Kidney (tissue), 22 donors: ENCODE results near the gene TRIM63. TPM values are rescaled to one million over a fixed set of nuclear protein-coding genes. Genes with fewer than 3 reads are reported as not detected.

ENCODE experiments used
- DNase-seq, 5 donors: peaks; one replicate each; pipeline ENCODE4 v3.0.0-alpha.2; 2013 to 2020
- FAIRE-seq: peaks from 2 replicates; lab custom pipeline; 2012; peaks lifted over from hg19 to GRCh38; lab: Jason Lieb, UNC
- H3K27ac ChIP-seq, 2 donors: one replicate each; pipeline ENCODE4 v1.7.0; 2013; ENCODE audit warnings: low read depth in 2 of 2, low read length in 2 of 2, inconsistent platforms in 1 of 2
- H3K27me3 ChIP-seq: one replicate; pipeline ENCODE4 v1.7.1; 2013; ENCODE audit warnings: low read length, inconsistent platforms; ENCODE audit not compliant: control insufficient read depth, insufficient read depth
- H3K36me3 ChIP-seq, 3 donors: one replicate each; pipeline versions ENCODE4 v1.7.0 to v1.7.1; 2013; ENCODE audit warnings: low read length in 3 of 3, control low read depth in 1 of 3, inconsistent platforms in 1 of 3; ENCODE audit not compliant: insufficient read depth in 3 of 3, control insufficient read depth in 2 of 3
- H3K4me1 ChIP-seq, 3 donors: one replicate each; pipeline versions ENCODE4 v1.7.0 to v1.7.1; 2013; ENCODE audit warnings: low read length in 3 of 3, inconsistent platforms in 1 of 3, low read depth in 1 of 3; ENCODE audit not compliant: control insufficient read depth in 2 of 3, insufficient read depth in 2 of 3
- H3K4me3 ChIP-seq, 3 donors: one replicate each; pipeline versions ENCODE4 v1.7.0 to v1.8.1; 2013; ENCODE audit warnings: low read length in 3 of 3, control low read depth in 1 of 3, inconsistent platforms in 1 of 3
- H3K9ac ChIP-seq, 3 donors: one replicate each; pipeline versions ENCODE4 v1.7.0 to v1.7.1; 2013; ENCODE audit warnings: low read length in 3 of 3, control low read depth in 1 of 3, inconsistent platforms in 1 of 3
- H3K9me3 ChIP-seq, 3 donors: one replicate each; pipeline versions ENCODE4 v1.7.0 to v1.7.1; 2013; ENCODE audit warnings: low read length in 3 of 3, control low read depth in 1 of 3, inconsistent platforms in 1 of 3; ENCODE audit not compliant: control insufficient read depth in 2 of 3, insufficient read depth in 1 of 3
- intact Hi-C: fragments of 100-400 bp; cut with DNase I; formaldehyde crosslinking; loops from one replicate; pipeline ENCODE4 v1.11.1; 2022
- long read RNA-seq, 10 donors: library from polyadenylated mRNA in 1 of 10; unstranded in 1 of 10; transcript quantifications; one replicate each; pipeline ENCODE4 v2.0.0 and lab custom pipeline, GENCODE V29; 2021 to 2026
- polyA plus RNA-seq: library from polyadenylated mRNA; stranded (reverse); fragments of 350-450 nt; fragmentation: Illumina TruSeq; extraction: RNeasy Lipid Tissue Mini Kit (QIAGEN cat#74804); gene quantifications from one replicate; pipeline ENCODE4 v1.2.3, GENCODE V29; 2014; ENCODE audit warnings: low read depth, low replicate concordance; ENCODE audit not compliant: insufficient read depth
- total RNA-seq: library from RNA; stranded (reverse); fragmentation: NEBNext Ultra II Directional; extraction: Animal tissue kit (Norgen Biotek cat#: 25700); gene quantifications from one replicate; pipeline ENCODE4 v1.2.1, GENCODE V29; 2021
- TF ChIP-seq, protein P1 (sequence below): IDR thresholded peaks from 3 replicates; pipeline ENCODE4 v1.5.1; 2012; ENCODE audit warnings: mild to moderate bottlenecking, moderate library complexity, borderline replicate concordance; ENCODE audit not compliant: insufficient read depth; ENCODE audit errors: extremely low read depth
- donor health status: control.
- donor health status: control.
- donor health status: control.
- donor health status: control.
- donor health status: control.
- donor health status: DM: yes; HTN: yes; CAD: no.
- donor health status: Normal renal cell carcinoma (clear cell type).

TRIM63 gene
- total RNA-seq = 0.82 TPM
- 3.3 TPM for polyA plus RNA-seq
- long read RNA-seq, donor 1 = 0 reads
- long read RNA-seq, donor 2 = 0 reads
- long read RNA-seq, donor 3 = 0 reads
- long read RNA-seq, donor 4 = 0 reads
- long read RNA-seq, donor 5 = 0 reads
- long read RNA-seq, donor 6 = 0 reads
- long read RNA-seq, donor 7 = 0 reads
- long read RNA-seq, donor 8 = 0 reads
- long read RNA-seq, donor 9 = 0 reads
- long read RNA-seq, donor 10 = 0 reads

DNA sequence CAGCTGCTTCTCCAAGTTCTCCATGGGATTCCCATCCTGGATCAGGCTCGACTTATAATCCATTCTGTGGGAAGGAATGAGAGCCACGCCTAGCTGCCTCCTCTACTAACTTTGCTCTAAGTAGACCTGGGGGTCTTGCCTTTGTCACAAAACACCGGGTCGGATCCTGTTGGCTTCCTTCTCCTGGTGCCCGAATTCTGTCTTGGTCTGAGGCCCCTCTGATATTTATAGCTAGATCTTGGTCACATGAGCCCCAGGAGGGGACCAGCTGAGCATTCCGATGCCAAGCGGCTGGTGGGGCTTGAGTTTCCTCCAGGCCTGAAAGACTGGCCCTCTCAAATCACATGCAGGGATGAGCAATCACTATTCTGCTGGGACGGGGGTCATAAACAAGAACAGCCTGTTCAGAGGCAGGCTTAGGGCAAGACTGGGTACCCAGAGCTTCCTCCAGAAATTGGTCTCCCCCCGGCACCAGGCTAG lies at the start of gene TRIM63:
Gene TRIM63, minus strand, starts transcription at position 199 of the 480 bp plus-strand sequence. Its CDS starts 136 bp downstream, at position 63.
- H3K4me1 ChIP-seq = peaks cover 0 to 2% (median 0%) of the 10 kb centered on the region in 3 donors
- TF ChIP-seq, protein P1, sequence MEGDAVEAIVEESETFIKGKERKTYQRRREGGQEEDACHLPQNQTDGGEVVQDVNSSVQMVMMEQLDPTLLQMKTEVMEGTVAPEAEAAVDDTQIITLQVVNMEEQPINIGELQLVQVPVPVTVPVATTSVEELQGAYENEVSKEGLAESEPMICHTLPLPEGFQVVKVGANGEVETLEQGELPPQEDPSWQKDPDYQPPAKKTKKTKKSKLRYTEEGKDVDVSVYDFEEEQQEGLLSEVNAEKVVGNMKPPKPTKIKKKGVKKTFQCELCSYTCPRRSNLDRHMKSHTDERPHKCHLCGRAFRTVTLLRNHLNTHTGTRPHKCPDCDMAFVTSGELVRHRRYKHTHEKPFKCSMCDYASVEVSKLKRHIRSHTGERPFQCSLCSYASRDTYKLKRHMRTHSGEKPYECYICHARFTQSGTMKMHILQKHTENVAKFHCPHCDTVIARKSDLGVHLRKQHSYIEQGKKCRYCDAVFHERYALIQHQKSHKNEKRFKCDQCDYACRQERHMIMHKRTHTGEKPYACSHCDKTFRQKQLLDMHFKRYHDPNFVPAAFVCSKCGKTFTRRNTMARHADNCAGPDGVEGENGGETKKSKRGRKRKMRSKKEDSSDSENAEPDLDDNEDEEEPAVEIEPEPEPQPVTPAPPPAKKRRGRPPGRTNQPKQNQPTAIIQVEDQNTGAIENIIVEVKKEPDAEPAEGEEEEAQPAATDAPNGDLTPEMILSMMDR = no peak
- no peak within 1 kb of the TSS for H3K9ac ChIP-seq
- H3K36me3 ChIP-seq = no peaks in the 10 kb centered on the region
- no peaks in the 10 kb centered on the region for H3K9me3 ChIP-seq
- H3K27me3 ChIP-seq = no peaks in the 10 kb centered on the region
- FAIRE-seq (no peak), DNase-seq (peak in 4 of 5 donors; percentile 51 to 76 (median 65))
- no peak within 1 kb of the TSS for H3K4me3 ChIP-seq
- intact Hi-C loops = no loop called here
- no peak within 1 kb of the TSS for H3K27ac ChIP-seq

DNA sequence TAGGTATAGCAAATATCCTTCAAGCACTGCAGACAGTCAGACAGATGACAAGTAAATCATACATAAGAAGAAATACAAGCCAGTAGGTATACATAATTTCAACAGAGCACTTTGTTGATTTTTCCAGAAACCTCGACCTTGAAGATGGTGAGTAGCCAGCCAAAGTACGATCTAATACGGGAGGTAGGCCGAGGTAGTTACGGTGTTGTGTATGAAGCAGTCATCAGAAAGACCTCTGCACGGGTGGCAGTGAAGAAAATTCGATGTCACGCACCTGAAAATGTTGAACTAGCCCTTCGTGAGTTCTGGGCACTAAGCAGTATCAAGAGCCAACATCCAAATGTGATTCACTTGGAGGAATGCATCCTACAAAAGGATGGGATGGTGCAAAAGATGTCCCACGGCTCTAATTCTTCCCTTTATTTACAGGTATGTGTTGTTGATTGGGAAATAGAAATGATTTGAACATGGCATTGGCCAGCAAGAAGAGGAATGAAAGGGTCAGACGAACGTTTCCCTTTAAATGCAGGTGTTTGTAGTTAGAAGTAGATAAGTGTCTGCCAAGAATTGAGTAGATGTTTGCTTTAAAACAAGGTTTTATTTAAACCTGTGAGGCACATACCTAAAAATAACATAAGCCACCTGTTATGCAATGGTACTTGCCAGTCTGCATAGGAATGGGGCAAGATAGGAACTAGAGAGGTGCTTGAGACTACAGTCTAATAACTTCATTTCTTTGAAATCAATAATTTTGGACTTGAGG lies 46.9 kb upstream of the TRIM63 start:
- Histone ChIP-seq H3K9me3 (no peaks in the 10 kb centered on the region), H3K27ac (no peak overlapping the region), H3K4me3 (no peak overlapping the region), H3K9ac (no peak overlapping the region), H3K27me3 (no peaks in the 10 kb centered on the region), H3K4me1 (peaks cover 4 to 7% (median 5%) of the 10 kb centered on the region in 3 donors), H3K36me3 (peaks cover 0 to 12% (median 5%) of the 10 kb centered on the region in 3 donors)
- intact Hi-C loops = no loop called here
- FAIRE-seq (no peak), DNase-seq (no peak)
- TF ChIP-seq, protein P1 = no peak

DNA sequence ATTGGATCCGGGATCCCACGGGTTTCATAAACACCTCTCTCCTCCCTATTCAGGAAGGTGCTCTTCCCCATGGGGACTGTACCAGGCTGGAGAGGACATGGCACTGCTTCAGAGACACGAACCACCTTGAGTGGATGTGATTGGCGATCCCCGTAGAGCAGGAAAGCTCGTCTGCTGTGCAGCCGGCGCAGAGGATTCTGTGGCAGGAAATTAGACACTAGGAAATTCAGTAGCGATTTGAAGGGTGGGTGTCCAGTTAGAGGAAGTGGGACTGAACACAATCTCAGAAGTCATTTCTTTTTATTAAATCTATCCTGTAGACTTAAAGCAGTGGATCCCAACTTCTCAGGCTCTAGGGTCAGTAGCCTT lies 45.0 kb upstream of the TRIM63 start:
- Histone ChIP-seq H3K27me3 (no peaks in the 10 kb centered on the region), H3K9ac (peak overlapping the region; percentile 58 to 80 (median 72)), H3K4me3 (peak overlapping the region; percentile 95 to 97 (median 96)), H3K4me1 (peaks cover 4 to 7% (median 5%) of the 10 kb centered on the region in 3 donors), H3K9me3 (no peaks in the 10 kb centered on the region), H3K36me3 (peaks cover 0 to 7% (median 3%) of the 10 kb centered on the region in 3 donors), H3K27ac (peak overlapping the region; percentile 91 to 95)
- TF ChIP-seq, protein P1 = no peak
- FAIRE-seq (no peak), DNase-seq (peak in 1 of 5 donors; percentile 46)
- intact Hi-C loops = no loop called here
